GM10266 (cell line): Measurements from ENCODE around the gene GTF2A1L.

Experiments
- DNase-seq: peaks from one replicate; pipeline ENCODE4 v3.0.0; 2012; ENCODE audit errors: extremely low spot score
- TF ChIP-seq, protein P1 (sequence below): IDR thresholded peaks from 2 replicates; pipeline ENCODE4 v1.5.1; 2012; ENCODE audit warnings: mild to moderate bottlenecking, low read depth; ENCODE audit not compliant: control insufficient read depth, insufficient read depth; ENCODE audit errors: missing control alignments

GTF2A1L gene

GRCh38 chr2:48626047-48626446 lies 8.4 kb downstream of the GTF2A1L start:
- TF ChIP-seq, protein P1, sequence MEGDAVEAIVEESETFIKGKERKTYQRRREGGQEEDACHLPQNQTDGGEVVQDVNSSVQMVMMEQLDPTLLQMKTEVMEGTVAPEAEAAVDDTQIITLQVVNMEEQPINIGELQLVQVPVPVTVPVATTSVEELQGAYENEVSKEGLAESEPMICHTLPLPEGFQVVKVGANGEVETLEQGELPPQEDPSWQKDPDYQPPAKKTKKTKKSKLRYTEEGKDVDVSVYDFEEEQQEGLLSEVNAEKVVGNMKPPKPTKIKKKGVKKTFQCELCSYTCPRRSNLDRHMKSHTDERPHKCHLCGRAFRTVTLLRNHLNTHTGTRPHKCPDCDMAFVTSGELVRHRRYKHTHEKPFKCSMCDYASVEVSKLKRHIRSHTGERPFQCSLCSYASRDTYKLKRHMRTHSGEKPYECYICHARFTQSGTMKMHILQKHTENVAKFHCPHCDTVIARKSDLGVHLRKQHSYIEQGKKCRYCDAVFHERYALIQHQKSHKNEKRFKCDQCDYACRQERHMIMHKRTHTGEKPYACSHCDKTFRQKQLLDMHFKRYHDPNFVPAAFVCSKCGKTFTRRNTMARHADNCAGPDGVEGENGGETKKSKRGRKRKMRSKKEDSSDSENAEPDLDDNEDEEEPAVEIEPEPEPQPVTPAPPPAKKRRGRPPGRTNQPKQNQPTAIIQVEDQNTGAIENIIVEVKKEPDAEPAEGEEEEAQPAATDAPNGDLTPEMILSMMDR, result no peak
- DNase-seq, result no peak

DNA sequence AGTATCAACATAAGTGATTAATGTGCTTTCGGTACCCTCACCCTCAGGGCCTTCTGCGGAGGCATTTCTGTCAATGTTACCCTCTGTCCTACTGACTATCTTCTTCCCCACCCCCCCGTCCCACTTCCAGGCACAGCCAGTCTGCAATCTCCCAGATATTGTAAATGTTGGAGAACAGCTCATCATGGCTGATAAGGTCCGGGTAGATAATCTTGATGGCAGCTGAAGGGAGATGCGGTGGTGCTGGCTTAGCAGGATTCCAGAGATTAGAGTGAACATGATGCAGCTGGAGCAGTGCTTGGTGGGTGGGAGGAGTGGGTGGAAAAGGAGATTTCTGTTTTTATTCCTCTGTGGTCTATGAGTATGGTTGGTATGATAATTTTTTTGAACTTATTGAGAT lies 15.5 kb downstream of the GTF2A1L start:
- TF ChIP-seq, protein P1, result no peak
- DNase-seq, result no peak

GRCh38 chr2:48635786-48636185 lies 18.1 kb downstream of the GTF2A1L start:
- DNase-seq, result no peak
- TF ChIP-seq, protein P1, result no peak

GRCh38 chr2:48638261-48638660 lies 20.6 kb downstream of the GTF2A1L start:
- TF ChIP-seq, protein P1, result no peak
- DNase-seq, result no peak

DNA sequence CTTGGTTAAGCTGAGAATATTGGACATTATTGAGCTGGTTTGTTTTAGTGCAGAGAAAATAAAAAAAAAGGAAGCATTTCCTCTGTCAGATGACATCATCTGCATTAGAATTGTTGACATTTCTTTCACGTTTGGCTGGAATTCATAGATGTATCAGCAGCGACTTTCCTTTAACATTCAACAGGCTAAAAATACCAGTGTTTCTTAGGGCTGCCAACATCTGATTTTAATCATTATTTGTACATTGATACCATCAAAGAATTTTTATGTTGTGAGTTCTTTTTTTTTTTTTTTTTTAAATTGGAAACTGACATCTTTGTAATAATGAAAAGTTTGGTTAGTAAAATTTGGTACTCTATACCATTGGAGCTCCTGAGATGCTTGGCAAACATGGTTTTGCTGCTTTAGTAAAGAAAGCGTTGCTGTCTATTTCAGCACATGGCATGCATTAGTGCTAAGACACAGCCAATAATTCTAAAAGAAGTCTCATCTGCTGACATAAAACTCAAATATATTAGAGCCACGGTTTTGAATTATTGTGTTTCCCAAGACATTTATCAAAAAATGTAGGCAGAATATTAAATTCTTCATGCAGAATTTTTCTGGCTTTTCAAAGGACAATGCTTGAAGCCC lies 33.6 kb downstream of the GTF2A1L start:
- DNase-seq, result no peak
- TF ChIP-seq, protein P1, result no peak

DNA sequence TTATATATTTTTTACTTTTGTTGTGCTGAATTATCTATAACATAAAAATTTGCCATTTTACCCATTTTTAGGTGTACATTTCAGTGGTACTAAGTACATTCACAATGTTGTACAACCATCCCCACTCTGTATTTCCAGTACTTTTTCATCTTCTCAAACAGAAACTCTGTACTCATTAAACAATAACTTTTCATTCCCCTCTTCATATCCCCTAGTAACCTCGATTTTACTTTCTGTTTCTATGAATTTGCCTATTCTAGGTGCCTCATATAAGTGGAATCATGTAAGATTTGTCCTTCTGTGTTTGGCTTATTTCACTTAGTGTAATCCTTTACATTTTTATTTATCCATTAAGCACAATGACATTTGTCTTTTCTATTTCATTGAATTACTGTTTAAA lies 51.3 kb downstream of the GTF2A1L start:
- no peak for DNase-seq
- TF ChIP-seq, protein P1, result no peak

GRCh38 chr2:48673581-48673980 lies 55.9 kb downstream of the GTF2A1L start:
- TF ChIP-seq, protein P1, result no peak
- DNase-seq, result no peak
